Measurements from ENCODE around the gene OTOF. TPM values are rescaled to one million over a fixed set of nuclear protein-coding genes. Genes with fewer than 3 reads are reported as not detected.

The OTOF gene
- total RNA-seq, 1 donor from 2014 or later = 0.18 TPM

DNA sequence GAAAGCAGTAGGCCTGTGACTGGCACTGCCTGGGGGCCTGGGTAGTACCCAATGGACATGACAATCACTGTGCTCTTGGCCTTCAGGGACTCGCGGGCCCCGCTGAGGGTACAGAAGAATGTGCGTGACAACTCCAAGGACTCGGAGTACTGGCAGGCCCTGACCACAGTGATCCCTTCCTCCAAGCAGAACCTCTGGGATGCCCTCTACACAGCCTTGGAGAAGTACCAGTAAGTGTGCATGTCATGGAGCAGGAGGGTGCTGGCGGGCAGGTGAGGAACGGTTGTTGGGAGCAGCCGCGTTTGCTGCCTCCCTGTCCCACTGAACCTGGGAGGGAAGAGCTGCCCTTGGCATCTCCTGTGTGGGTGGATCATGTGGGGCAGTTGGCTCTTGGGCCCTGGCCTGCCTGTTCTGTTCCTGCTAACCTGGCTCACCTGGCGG is 23.3 kb downstream of the OTOF start:
- no peak for DNase-seq (ENCODE audit: extremely low read depth, low read depth, low spot score)

DNA sequence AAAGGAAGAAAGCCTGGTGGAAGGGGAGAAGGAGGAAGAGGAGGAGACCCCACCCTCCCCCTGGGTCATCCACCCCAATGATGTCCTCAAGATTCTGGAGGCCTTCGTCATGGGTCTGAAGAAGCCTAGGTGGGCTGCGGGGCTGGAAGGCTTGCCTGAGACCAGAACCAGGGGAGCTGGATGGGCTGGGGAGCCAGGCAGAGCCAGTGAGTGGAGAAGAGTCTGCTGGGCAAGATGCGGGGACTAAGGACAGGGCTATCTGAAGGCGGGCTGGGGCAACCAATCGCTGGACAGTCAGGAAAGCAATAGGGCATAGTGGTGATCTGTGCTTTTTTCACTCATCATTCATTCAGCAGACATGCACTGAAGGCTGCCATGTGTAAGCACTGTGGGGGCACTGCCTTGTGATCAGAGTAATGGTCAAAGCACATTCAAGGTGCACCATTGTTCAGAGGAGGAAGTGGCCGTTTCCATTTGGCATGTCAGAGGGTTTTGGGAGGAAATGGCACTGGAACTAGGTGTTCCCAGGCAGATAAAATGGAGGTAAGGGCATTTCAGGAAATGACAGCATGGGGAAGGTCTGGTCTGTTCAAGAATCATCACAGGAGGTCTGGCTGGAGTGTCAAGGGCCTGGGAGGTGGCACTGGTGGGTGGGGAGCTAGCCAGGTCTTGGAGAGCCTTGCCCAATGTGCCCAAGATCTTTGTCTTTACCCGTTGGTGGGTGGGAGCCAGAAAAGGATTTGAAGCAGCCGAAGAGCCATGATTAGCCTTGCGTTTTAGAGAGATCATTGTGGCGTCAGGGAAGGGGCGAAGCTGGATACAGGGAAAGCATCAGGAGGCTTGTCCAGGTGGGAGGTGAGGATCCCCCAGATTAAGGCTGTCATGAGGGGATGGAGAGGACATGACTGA is 24.2 kb downstream of the OTOF start:
- DNase-seq (ENCODE audit: extremely low read depth, low read depth, low spot score) = no peak

DNA sequence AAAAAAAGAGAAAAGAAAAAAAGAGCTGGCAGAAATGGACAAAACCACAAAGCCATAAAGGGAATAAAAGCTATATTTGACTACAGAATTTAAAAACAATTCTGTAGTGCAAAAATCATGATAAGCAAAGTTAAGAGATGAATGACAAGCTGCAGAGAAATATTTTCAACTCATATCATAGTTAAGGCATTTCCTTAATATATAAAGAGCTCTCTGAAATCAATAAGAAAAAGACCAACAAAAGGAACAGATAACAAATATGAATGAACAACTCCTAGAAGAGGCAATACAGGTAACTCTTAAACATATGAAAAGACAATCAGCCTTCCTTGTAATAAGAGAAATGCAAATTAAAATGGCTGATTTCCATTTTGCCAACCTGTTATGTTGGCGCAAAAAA is 26.2 kb downstream of the OTOF start:
- DNase-seq (ENCODE audit: extremely low read depth, low read depth, low spot score) = no peak

DNA sequence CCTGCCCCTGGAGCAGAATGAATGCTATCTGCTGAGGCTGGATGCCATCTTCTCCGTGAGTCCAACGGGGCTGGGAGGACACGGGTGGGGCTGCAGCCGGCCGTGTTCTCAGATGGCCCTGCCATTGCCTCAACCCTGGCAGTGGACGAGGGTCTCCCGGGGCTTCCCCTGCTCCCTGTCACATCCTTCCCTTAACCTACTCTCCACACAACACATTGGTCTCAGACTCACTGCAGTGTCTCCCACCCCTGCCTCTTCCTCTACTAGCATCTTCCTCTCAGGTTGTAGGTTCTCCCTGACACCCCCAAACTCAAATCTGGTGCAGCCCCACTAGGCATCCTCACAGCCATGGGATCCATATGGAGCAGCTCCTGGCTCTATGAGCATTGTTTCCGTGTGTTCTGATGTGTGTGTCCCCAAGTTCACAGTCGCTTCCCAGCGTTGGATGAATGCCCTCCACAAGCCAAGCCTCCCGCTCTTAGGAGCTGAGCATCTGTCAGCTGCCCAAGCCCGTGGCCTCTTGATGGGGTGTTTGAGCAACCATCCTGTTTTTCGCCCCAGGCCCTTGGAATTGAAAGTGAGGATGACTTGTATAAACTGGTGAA is 27.8 kb downstream of the OTOF start:
- no peak for DNase-seq (ENCODE audit: extremely low read depth, low read depth, low spot score)

DNA sequence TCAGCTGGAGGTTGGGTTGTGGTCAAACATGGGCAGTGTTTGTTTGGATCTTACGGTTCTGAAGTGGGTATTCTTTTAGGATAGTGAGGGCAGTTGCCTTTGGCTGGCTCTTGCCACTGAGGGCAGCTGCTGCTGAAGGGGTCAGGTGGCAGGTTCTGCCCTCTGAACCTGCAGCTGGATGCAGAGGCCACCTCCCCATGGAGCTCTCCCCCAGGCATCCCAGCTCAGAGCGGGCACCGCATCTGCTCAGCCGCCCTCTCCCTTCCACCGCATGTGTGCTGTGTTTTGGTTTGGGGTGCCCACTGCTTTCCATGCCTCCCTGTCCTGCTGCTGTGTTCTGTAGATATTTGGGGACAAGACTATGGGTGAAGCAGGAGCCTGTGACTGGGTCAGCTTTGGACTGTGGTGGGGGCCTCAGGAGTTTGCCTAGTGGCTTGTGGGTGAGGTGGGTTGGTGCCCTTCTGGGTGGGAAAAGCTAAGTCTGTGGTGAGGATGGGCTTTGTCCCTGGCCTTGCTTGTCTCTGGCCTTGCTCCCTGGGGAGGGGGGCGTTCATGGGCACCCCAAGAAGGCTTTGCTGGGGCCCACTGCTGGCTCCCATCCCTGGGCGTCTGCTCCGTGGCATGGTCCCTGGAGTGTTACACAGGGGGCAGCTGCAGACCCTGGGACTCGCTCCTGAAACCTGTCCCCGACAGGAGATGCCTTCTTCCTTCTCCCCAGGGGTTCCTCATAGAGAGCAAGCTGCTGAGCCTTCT is 28.5 kb downstream of the OTOF start:
- DNase-seq (ENCODE audit: extremely low read depth, low read depth, low spot score) = no peak

DNA sequence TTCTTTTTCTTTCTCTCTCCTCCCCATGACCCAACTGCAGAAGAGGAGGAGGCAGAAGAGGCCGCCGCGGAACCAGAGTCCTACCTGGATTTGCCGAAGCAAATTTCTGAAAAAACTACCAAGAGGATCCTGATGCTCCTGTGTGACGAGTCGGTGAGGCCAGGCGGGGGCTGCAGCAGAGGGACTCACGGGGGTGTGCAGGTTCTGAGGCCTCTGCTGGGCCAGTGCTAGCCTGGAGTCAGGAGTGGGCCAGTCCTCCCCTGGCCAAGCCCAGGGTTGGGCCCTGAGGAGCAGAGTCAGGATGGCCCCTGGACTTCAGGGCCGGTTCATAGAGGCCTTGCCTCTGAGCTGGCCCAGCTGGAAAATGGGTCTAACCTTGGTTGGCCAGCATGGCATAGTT is 29.3 kb downstream of the OTOF start:
- no peak for DNase-seq (ENCODE audit: extremely low read depth, low read depth, low spot score)

DNA sequence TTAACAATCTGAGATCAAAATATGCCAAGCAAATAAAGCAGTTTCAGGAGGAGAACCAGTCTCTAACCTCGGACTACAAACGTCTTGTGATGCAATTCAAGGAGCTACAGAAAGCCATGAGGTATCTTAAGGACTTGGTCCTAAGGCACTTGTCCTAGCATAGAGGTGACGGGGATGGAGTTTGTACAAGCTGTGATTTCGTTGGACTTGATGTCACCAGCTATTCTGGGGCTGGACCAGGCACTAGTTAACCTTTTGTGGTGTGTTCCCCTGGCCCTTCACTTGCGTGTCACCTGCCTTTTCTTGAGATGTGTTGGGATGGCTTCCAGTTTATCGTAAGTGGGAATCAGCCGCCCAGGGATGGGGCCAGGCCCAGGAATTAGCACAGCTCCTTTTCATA is 33.7 kb downstream of the OTOF start:
- no peak for DNase-seq (ENCODE audit: extremely low read depth, low read depth, low spot score)

DNA sequence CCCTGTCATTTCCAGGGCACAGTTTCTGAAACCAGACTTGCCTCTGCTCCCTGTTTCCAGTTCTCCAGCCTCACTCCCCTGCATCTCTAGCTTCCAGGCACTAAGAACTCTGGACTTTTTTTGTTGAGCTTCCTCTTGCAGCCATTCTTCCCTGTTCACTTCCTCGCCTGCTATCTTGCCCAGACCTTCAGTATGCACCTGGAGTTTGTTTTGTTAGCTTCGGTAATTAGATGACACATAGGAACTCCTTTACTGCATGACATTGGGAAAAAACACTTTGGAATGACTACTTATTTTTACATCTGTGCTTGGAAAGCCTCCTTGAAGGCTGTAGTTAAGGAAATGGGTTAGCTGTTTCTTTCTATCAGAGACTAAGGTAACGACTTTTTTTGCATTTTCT is 35.2 kb downstream of the OTOF start:
- no peak for DNase-seq (ENCODE audit: extremely low read depth, low read depth, low spot score)

DNA sequence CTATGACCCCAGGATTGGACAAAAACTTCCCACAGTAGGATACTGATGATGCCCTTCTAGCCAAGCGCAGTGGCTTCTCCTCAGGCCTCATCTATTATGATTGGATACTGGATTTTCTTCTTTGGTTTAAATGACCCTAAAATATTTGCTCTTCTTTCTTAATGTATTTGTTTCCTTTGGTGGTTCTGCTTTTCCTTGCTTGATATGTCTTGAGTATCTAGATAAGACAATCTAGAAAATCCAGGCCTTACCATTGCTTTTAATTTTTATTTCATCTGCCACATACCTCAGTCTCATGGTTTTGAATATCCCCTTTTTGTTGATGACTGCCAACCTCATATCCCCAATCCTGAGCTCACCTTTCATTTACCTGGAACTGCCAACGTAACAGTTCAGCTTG is 35.6 kb downstream of the OTOF start:
- DNase-seq (ENCODE audit: extremely low read depth, low read depth, low spot score) = no peak

DNA sequence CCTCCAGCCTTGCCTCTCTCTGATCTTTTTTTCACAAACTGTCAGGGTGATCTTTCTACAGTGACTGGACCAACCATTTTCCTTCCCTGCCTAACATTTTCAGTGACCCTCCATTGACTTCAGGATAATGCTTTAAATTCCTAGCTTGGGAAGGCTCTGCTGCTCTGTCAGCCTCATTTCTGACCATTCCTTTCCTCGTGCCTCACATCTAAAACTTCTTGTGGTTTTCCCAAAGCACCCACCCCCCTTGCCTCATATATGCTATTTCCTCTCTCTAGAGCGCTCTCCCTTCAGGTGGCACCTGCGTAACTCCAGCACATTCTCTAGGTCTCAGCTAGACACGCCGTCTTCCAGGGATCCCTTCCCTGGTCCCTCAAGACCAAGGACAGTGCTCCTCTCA is 39.0 kb downstream of the OTOF start:
- no peak for DNase-seq (ENCODE audit: extremely low read depth, low read depth, low spot score)

DNA sequence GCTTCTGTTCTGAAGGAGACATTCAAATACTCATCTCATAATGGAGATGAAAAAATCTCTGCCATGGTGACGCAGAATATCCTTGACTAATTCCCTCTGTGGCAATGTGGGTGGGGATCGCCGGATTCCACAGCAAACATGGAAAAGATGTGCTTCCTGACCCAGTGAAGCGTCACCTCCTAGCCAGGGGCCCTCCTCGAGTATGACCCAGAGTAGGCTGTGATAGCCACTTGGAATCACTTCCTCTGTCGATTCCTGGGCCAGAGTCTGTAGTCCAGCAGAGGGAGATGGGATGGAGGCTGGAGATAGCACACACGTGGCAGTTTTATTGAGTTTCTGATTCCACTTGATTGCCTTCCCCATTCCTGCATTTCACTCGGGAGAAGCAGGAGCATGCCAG is 39.4 kb downstream of the OTOF start:
- no peak for DNase-seq (ENCODE audit: extremely low read depth, low read depth, low spot score)

DNA sequence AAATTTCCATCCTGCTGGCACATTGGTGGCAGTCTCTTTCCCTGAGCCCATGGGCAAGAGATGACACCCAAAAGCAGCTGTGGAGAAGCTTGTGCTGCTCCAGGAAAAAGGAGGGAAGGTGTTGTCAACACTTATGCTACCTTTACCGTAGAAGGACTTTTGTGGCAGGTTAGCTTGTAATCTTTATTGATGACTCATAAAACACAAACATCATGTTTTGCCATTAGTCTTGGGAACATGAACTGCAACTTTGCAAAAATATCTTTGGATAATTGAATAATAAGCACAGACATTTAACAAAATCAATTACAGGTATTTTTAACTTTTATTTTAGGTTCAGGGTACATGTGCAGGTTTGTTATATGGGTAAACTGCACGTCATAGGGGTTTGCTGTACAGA is 42.8 kb downstream of the OTOF start:
- no peak for DNase-seq (ENCODE audit: extremely low read depth, low read depth, low spot score)

DNA sequence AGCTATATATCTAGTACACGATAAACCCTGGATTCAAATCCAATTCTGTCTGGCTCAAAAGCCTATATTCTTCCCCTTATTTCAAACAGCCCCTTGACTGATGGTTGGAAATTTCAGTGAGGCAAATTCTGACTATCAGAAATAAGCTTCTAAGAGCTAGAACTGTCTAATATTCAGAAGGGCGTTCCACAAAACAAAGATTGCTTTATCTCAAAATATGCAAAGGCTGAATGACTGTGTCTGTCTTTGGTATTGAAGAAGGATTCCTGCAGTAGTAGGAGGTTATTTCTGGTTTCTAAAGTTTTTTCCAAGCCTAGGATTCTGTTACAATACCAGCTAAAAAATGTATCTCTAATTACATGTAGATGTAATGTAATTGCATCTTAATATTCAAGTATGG is 45.1 kb downstream of the OTOF start:
- DNase-seq (ENCODE audit: extremely low read depth, low read depth, low spot score) = no peak

DNA sequence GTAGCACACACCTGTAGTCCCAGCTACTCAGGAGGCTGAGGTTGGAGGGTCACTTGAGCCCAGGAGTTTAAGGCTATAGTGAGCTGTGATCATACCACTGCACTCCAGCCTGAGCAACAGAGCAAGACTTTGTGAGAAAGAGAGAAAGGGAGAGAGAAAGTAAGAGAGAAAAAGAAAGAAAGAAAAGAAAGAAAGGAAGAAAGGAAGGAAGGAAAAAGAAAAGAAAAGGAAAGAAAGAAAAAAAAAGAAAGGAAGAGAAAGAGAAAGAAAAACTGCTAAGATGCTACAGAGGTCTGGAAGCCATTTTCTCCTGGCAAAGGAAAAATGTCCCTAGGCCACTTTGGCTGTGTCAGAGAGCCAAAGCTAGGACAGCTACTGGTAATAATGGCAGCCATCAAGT is 45.6 kb downstream of the OTOF start:
- no peak for DNase-seq (ENCODE audit: extremely low read depth, low read depth, low spot score)

DNA sequence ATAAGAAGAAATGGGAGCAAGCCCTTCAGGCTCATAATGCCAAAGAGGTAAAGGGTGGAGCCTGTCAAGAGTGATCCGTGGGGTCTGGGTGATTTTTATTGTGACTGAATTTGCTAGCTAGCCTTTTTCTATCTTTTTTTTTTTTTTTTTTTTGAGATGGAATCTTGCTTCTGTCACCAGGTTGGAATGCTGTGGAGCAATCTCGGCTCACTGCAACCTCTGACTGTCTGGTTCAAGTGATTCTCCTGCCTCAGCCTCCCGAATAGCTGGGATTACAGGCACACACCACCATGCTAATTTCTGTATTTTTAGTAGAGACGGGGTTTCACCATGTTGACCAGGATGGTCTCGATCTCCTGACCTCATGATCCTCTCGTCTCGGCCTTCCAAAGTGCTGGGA is 47.1 kb downstream of the OTOF start:
- no peak for DNase-seq (ENCODE audit: extremely low read depth, low read depth, low spot score)

DNA sequence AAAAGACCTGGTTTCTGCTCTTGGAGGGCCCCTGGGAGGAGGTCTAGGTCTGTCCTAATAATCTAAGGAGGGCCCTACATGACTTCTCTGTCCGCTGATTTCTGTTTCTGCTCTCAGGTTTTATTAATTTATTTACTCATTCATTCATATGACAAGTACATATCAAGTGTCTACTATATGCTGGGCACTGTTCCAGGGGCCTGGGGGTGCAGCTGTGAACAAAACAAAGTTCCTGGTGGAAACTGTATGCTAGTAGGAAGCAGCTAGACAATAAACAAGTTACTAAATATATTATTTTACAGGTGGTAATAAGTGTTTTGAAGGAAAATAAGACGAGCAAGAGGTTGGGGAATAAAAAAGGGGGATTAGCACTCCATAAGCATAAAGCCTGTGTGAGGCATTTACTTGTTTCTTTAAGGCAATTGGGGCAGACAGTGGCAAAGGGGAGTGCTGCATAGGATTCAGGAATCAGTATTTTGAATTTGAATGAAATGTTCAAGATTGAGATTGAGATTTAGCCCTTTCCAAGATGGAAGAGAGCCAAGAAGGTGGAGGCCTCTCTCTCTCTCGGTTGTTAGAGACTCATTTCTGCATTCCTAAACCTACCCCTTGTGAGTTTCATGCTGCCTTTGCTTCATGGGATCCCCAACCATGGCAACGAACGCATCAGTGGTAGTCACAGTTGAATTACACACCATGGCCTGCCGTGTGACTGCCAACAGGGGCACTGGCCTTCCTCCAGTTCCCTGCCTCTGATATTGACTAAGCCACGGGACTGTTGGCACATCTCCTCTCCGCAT is 47.9 kb downstream of the OTOF start:
- DNase-seq (ENCODE audit: extremely low read depth, low read depth, low spot score) = no peak

DNA sequence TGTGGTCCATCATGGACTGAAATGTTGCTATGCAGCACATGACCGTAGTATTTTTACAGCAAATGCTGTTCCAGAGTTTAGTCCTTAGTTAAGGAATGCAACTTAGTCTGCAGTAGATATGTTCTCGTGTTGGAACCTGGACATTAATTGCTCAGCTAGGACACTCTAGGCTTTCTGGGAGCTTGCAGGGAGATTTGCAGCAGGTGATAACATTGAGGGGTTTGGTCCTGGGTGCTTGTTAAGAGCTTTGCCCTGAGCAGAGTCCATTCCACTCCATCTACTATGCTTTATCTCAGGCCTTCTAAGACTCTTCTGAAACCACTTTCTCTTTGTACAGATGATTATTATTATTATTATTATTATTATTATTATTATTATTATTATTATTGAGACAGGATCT is 49.1 kb downstream of the OTOF start:
- no peak for DNase-seq (ENCODE audit: extremely low read depth, low read depth, low spot score)

DNA sequence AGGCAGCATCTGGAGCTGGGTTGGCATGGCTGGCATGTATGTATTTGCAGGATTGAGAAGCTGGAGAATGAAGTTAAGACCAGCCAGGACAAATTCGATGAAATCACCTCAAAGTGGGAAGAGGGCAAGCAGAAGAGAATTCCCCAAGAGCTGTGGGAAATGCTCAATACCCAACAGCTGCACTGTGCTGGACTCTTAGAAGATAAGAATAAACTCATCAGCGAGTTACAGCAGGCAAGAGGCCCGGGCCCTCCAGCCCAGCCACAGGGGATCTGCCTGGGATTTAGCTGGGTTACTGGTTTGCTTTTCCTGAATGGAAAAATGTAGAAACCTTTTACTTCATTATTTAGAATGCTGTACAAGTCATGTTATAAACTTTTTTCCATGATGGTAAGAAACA is 53.7 kb downstream of the OTOF start:
- DNase-seq (ENCODE audit: extremely low read depth, low read depth, low spot score) = no peak

DNA sequence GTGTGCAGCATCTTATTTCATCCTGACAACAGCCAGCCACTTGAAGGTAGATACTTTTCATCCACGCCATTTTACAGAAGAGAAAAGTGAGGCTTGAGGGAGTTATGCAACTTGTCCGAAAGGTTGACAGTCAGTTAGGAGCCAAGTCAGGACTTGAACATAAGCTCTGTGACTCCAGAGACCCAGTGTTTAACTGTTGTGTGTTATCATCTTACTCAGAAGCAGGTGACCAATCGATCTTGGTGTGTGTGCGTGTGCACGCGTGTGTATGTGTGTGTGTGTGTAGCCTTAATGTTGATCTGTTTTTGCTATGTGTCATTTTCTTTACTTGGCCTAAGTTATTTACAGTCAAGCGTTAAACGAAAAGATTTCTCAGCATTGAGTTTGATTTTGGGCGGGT is 54.2 kb downstream of the OTOF start:
- no peak for DNase-seq (ENCODE audit: extremely low read depth, low read depth, low spot score)

DNA sequence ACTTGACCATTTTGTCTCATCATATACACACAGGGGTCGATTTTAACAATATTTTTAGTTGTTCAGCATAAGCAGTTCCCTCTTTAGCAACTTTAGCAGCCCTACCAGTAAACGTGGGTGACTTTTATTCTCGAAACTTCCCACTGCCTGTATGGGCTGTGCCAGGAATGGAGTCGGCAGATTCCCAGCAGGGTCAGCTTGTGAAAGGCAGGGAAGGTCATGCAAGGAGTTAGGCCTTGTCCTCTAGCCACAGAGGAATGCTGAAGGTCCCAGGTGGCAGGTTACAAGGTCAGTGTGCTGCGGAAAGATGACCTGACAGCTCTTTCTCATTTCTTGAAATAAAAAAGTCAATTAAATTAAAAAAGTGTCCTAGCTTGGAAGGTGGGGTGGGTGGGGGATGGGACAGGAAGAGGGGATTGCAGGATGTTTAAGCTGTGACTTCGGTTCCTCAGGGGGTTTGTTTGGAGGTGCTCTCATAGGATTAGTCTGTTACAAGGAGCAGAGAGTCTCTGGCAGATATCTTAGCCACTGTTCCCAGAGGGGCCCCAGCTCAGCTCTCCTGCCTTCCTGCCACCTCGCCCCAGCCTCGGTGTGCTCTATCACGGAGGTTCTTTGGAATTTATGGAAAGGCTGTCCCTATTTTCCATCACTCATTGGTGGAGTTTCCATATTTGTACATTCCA is 54.8 kb downstream of the OTOF start:
- DNase-seq (ENCODE audit: extremely low read depth, low read depth, low spot score) = no peak
